CD4-positive, alpha-beta T cell treated with Interleukin-6 at 100 ng/mL for 8 hours (primary cell): ENCODE measurements around the gene PTPN12.
A peak's percentile ranks its signal among the peaks of the same experiment; 100 is the strongest.
"Not testable (repeated sequence)": the region's sequence is repeated elsewhere in the genome, so short reads cannot be mapped to it uniquely, and the experiment has no call there.

ENCODE experiments used
- DNase-seq: peaks from one replicate; pipeline ENCODE4 v3.0.0-alpha.2; 2020; ENCODE audit warnings: mixed read lengths, low spot score

The PTPN12 gene

DNA sequence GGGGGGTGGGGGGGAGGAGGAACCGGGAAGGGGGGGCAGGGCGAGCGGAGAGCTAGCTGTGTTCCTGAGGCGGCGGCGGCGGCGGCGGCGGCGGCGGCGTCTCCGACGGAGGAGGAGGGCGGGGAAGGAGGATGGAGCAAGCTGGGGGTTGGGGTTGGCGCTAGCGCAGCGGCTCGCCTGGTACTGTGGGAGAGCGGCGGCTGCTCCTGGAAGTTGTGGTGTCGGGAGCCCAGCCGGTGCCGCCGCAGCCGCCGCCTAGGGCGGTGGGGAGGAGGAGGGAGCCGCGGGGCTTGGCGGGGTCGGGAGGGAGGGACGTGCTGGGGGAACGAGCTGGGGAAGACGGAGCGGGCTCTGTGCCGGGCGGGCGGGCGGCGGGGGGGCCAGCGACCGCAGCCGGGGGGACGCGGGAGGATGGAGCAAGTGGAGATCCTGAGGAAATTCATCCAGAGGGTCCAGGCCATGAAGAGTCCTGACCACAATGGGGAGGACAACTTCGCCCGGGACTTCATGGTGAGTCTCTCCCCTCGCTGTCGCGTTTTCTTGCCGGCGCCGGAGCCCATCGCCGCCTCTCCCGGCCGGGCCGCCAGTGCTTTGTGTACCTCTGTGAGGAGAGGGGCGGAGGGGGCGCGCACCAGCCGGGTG lies at the start of gene PTPN12:
TSS of gene PTPN12 (plus strand) at position 160 of the 642 bp plus-strand sequence. CDS start at position 412, 252 bp downstream.
- DNase-seq = peak; percentile 20

DNA sequence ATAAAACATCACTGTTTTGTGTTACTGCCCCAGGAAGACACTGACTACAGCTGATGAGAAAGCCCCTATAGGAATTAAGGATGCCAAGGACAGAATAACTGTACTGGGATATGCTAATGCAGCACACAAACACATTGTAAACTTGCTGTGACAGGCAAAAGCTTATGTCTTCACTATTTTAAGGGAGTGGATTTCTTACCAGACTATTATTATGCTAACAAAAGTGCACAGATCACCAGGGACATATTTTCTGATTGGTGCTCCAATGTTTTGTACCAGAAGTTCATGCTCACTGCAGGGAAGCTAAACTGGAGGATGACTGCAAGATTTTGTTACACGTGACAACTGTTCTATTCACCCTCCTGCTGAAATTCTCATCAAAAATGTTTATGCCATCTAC lies 48.1 kb upstream of the PTPN12 start:
- no peak for DNase-seq

DNA sequence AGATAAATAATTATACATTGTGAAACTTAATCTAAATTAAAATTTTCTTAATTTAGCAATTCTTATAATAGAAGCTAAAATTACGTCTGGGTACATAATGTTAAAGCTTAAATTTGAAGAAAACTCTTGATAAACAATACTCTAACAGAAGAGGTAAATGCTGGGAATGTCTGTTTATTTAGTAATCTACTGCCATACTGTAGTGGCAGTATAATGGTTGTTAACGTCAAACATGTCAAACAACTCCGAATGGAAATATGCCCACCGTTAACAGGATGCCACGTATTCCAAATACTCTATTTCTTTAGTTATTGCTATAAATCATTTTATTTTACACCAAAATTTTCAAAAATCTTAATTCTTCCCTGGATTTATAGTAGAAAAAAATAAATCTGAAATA lies 40.0 kb upstream of the PTPN12 start:
- DNase-seq = no peak

- DNase-seq = no peak
These were observed 38.3 kb upstream of the PTPN12 start for GRCh38 chr7:77498659-77499379.

- no peak for DNase-seq
These were observed 35.9 kb upstream of the PTPN12 start for GRCh38 chr7:77501192-77501515.

GRCh38 chr7:77504951-77505350 lies 32.1 kb upstream of the PTPN12 start:
- DNase-seq = no peak

- DNase-seq = no peak
These were observed 30.2 kb upstream of the PTPN12 start for GRCh38 chr7:77506899-77507298.

DNA sequence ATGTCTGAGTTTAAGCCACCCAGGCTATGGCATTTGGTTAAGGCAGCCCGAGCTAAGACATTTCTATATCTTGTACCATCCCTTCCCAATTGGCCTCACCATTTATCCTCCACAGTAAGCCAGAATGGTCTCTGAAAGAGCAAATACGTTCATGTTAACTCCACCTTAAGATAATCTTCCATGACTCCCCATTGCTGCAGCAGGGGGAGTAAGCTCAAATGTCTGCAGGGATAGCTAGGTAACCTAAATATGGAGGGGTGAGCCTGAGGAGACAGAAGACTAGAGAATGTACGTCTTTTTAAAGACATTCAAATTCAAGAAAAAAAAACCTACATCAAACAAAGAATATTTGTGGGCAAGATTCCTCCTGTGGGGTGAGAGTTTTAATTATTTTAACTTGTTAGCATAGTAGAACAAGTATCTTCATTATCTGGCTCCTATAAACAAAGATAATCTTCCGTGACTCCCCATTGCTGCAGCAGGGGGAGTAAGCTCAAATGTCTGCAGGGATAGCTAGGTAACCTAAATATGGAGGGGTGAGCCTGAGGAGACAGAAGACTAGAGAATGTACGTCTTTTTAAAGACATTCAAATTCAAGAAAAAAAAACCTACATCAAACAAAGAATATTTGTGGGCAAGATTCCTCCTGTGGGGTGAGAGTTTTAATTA lies 24.0 kb upstream of the PTPN12 start:
- DNase-seq = not testable (repeated sequence)

DNA sequence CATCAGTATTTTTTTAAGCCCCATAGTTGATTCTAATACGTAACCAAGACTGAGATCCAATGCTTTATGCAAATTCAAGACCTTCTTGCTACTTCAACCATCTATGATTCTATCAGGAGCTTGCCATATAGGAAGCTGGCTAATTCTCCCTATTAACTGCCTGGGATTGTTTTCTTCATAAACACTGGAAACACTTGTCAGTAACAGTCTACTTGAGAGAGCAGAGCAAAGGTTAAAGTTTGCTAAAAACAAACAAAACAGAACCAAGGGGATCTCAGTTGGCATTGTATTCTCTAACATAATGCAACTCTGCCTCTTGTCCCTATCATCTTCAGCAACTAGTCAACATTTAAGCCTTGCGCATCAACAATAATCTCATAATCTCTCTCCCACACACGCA lies 21.0 kb upstream of the PTPN12 start:
- no peak for DNase-seq

DNA sequence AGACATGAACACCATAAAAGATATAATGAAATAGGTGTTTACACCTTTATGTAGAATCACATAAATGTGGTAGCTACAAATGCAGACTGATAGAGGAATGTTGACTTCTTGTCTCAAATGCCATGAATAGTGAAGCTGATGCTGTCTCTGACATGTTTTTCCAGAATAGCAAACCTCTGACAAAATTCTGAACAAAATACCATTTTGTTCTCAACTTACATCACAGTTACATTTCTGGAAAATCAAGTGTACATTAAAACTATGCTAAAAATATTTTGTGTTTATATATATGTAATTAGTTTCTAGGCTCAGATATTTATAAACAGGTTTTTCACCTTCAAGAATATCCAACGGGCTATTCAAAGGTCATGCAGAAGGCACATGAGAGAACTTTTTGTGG lies 16.8 kb upstream of the PTPN12 start:
- DNase-seq = no peak

DNA sequence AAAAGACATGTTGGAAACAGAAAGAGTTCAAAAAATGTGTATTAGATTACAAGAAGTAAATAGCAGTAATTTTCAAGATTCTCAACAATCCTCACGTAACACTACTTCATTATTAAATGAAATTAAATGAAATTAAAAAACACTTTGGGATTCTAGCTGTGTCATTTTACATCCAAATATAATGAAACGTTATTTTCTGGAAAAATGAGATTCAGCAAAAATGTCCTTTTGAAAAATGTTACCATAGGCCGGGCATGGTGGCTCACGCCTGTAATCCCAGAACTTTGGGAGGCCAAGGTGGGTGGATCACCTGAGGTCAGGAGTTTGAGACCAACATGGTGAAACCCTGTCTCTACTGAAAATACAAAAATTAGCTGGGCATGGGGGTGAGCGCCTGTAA lies 15.6 kb upstream of the PTPN12 start:
- not testable (repeated sequence) for DNase-seq

- DNase-seq = no peak
These were observed 12.4 kb upstream of the PTPN12 start for GRCh38 chr7:77524731-77525130.

DNA sequence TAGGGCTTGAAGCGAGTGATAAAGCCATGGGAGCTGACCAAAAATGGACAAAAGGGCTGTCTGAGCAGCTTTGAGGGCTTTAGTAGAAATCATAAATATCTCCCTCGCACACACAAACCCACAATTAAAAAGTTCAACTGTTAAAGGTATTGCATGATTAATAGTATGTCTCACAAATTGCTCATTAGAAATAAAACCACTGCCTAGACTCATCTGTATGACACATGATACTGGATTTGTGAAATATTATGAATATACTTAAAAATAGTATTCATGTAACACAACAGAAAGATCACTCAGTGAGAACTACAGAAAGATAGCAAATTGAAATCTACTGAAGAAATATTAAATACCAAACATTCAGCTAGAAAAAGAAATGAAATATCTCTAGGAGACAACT lies 11.9 kb upstream of the PTPN12 start:
- no peak for DNase-seq

- DNase-seq = no peak
These were observed 8.7 kb upstream of the PTPN12 start for GRCh38 chr7:77528368-77528767.

GRCh38 chr7:77529279-77529678 lies 7.8 kb upstream of the PTPN12 start:
- DNase-seq = no peak

DNA sequence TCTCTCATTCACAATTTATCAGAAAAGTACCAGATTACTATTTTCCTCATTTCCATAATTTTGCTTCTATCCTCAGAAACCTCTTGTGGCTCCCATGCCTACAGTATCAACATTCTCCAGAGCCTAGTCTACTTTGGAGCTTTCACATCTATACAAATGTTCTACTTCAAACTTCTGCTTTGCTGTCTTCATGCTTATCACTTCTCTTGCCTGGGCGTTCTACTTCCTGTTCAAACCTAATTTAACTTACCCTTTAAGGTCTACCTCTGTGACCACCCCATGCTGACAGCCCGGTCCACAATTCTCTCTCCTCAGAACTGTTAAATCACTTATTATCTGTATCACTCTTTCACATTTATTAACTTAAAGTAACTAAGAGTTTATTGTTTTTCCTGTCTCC lies 6.1 kb upstream of the PTPN12 start:
- no peak for DNase-seq

- DNase-seq = no peak
These were observed 4.8 kb upstream of the PTPN12 start for GRCh38 chr7:77532247-77532646.

- DNase-seq = not testable (repeated sequence)
These were observed 4.4 kb upstream of the PTPN12 start for GRCh38 chr7:77532732-77533131.

- not testable (repeated sequence) for DNase-seq
These were observed 3.0 kb upstream of the PTPN12 start for GRCh38 chr7:77534046-77534445.

- DNase-seq = no peak
These were observed 1.1 kb upstream of the PTPN12 start for GRCh38 chr7:77536017-77536412.

GRCh38 chr7:77536413-77537135 lies 521 bp upstream of the PTPN12 start:
- peak; percentile 97 for DNase-seq

DNA sequence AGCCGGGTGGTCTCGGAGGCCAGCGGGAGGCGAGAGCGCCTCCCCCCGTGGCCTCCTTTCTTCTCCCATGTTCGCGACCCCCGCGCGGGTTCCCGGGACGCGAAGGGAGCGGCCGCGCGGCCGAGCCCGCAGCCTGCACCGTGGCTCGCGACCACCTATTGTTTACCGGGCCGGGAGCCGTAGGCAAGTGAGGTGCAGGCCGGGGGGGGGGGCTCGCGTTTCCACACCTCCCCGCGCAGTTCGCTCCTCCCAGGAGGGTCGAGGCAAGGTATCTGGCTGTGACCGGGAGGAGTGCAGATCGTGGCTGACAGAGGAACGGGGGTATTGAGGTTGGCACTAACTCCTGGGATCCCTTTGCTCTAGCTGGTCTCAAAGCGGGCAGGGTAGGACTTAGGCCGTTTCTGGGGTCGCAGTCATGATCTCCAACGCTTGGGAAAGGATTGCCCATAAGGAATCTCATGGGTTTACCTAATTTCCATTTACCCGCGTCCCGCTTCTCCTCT lies 734 bp downstream of the PTPN12 start:
- DNase-seq = no peak
